ENCODE data around the gene KCTD14. TPM values are rescaled to one million over a fixed set of nuclear protein-coding genes. Genes with fewer than 3 reads are reported as not detected.
"Not testable (repeated sequence)": the region's sequence is repeated elsewhere in the genome, so short reads cannot be mapped to it uniquely, and the experiment has no call there.

Gene KCTD14
- total and polyA plus RNA-seq, 12 donors, result 9.5 to 84.7 (median 27.8) TPM

DNA sequence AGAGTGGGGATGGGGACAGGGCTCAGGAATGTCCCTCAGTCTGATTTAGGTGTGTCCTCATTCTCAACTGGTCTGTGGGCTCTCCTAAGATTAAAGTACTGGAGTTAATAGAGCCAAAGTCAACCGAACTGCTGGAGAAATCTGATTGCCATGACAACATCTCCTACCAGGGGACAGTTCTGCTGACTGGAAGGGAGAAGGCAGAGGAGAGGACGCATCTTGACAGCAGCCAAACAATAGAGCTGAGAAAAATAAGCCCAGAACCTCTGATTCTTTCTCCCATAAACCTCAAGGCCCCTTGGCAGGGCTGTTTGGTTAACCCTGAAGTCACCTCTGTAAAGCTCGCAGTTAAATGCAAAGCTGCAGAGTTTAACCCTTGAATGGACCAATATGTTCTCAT lies 2.8 kb downstream of the KCTD14 start:
- peaks cover 10 to 13% of the 10 kb centered on the region in 2 donors for H3K4me1 ChIP-seq (replicated peaks in 1 of 2)
- no peaks in the 10 kb centered on the region for H3K9me3 ChIP-seq (replicated peaks in 1 of 3)
- WGBS, 4 donors, result 15 to 27% (median 23%) methylated on average over 3 of the region's 3 CpGs
- no peak for TF ChIP-seq POLR2A (IDR thresholded peaks at IDR 0.05)
- TF ChIP-seq, protein P1, sequence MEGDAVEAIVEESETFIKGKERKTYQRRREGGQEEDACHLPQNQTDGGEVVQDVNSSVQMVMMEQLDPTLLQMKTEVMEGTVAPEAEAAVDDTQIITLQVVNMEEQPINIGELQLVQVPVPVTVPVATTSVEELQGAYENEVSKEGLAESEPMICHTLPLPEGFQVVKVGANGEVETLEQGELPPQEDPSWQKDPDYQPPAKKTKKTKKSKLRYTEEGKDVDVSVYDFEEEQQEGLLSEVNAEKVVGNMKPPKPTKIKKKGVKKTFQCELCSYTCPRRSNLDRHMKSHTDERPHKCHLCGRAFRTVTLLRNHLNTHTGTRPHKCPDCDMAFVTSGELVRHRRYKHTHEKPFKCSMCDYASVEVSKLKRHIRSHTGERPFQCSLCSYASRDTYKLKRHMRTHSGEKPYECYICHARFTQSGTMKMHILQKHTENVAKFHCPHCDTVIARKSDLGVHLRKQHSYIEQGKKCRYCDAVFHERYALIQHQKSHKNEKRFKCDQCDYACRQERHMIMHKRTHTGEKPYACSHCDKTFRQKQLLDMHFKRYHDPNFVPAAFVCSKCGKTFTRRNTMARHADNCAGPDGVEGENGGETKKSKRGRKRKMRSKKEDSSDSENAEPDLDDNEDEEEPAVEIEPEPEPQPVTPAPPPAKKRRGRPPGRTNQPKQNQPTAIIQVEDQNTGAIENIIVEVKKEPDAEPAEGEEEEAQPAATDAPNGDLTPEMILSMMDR (IDR thresholded peaks at IDR 0.05), result no peak
- H3K27ac ChIP-seq, result peak overlapping the region in 2 of 5 donors; percentile 28 to 51
- peaks cover 0 to 9% of the 10 kb centered on the region in 2 donors for H3K36me3 ChIP-seq (replicated peaks in 1 of 2)
- no peak for DNase-seq
- H3K4me3 ChIP-seq, result no peak overlapping the region
- intact Hi-C loops (cut with DNase I), result no loop called here
- no peaks in the 10 kb centered on the region for H3K27me3 ChIP-seq

DNA sequence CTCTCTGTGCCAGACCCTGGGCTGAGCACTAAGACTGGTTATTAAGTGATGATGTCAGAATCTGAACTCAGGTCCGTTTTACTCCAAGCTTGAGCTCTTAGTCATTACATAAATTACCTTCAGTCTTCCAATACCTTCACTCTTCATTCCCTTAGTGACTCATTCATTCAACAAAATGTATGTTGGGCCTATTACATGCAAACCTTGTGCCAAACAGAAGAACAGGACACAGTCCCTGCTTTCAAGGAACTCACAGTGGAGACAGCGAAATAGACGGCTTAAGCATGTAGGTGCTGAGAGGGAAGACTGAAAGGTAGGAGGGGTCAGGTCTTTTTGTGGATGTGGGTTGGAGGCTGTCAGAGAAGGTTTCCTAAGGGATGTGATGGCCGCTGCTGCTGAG lies 3.3 kb downstream of the KCTD14 start:
- intact Hi-C loops (cut with DNase I), result no loop called here
- Histone ChIP-seq H3K36me3 (replicated peaks in 1 of 2) (peaks cover 0 to 9% of the 10 kb centered on the region in 2 donors), H3K27ac (peak overlapping the region in 1 of 5 donors; percentile 12), H3K4me3 (no peak overlapping the region), H3K9me3 (replicated peaks in 1 of 3) (no peaks in the 10 kb centered on the region), H3K4me1 (replicated peaks in 1 of 2) (peaks cover 10 to 13% of the 10 kb centered on the region in 2 donors), H3K27me3 (no peaks in the 10 kb centered on the region)
- no peak for DNase-seq
- TF ChIP-seq, protein P1 (IDR thresholded peaks at IDR 0.05), result no peak
- no peak for TF ChIP-seq POLR2A (IDR thresholded peaks at IDR 0.05)
- WGBS, 4 donors, result 44 to 64% (median 57%) methylated on average over 4 of the region's 4 CpGs

DNA sequence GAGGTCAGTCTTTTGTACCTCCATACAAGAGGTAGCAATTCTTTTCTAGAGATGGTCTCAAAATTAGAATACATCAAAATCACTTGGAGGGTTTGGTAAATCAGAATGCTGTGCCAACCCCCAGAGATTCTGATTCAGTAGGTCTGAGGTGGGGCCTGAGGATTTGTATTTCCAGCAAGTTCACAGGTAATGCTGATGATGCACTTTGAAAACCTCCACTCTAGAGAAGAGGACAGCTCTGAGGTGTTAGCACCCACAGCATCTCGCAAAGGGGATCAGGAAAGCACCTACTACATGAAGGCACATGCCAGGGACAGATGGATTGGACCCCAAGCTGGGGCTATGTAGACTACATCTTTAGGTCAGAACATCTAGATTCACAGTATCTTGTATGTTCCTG lies 7.2 kb downstream of the KCTD14 start:
- intact Hi-C loops (cut with DNase I), result no loop called here
- no peaks in the 10 kb centered on the region for H3K9me3 ChIP-seq (replicated peaks in 1 of 3)
- H3K27me3 ChIP-seq, result no peaks in the 10 kb centered on the region
- peaks cover 0 to 9% of the 10 kb centered on the region in 2 donors for H3K36me3 ChIP-seq (replicated peaks in 1 of 2)
- WGBS, 4 donors, result 96 to 100% (median 100%) methylated on average over 1 of the region's 1 CpG
- DNase-seq, result no peak
- no peak for TF ChIP-seq POLR2A (IDR thresholded peaks at IDR 0.05)
- TF ChIP-seq, protein P1 (IDR thresholded peaks at IDR 0.05), result no peak
- H3K27ac ChIP-seq, result no peak overlapping the region
- peaks cover 0 to 4% of the 10 kb centered on the region in 2 donors for H3K4me1 ChIP-seq (replicated peaks in 1 of 2)
- H3K4me3 ChIP-seq, result no peak overlapping the region

DNA sequence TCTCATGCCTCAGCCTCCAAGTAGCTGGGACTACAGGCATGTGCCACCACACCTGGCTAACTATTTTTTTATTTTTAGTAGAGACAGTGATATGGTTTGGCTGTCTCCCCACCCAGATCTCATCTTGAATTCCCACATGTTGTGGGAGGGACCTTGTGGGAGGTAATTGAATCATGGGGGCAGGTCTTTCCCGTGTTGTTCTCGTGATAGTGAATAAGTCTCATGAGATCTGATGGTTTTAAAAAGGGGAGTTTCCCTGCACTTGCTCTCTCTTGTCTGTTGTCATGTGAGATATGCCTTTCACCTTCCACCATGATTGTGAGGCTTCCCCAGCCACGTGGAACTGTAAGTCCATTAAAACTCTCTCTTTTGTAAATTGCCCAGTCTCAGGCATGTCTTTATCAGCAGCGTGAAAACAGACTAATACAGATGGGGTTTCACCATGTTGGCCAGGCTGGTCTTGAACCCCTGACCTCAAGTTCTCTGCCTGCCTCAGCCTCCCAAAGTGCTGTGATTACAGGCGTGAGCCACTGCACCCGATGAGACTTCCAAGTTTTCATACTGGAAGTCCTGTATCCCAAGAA lies 8.0 kb downstream of the KCTD14 start:
- intact Hi-C loops (cut with DNase I); H3K9me3 ChIP-seq (replicated peaks in 1 of 3); H3K4me1 ChIP-seq (replicated peaks in 1 of 2); DNase-seq; H3K27me3 ChIP-seq; H3K4me3 ChIP-seq; H3K36me3 ChIP-seq (replicated peaks in 1 of 2); H3K27ac ChIP-seq: not testable (repeated sequence)
- WGBS, 4 donors, result 81 to 85% (median 84%) methylated on average over 6 of the region's 6 CpGs

DNA sequence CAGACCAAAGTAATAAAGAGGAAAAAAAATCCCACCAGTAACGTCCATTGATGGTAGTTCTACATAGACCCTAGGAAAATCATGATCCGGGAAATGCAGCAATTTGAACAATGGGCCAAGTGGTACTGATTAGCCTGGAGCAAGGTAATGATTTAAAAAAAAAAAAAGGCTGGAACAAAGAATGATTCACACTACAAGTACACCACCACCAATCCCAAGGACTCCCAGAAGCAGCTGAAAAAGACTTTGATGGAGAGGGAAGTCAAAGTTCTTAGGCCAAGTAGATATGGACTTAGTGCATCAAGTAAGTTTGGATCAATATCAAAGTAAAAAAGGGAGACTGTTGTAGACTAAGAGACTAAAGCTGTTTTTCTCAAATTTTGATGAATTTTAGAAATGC lies 11.8 kb downstream of the KCTD14 start:
- Histone ChIP-seq H3K27ac (no peak overlapping the region), H3K4me1 (replicated peaks in 1 of 2) (no peaks in the 10 kb centered on the region), H3K27me3 (no peaks in the 10 kb centered on the region), H3K4me3 (no peak overlapping the region), H3K36me3 (replicated peaks in 1 of 2) (peaks cover 0 to 4% of the 10 kb centered on the region in 2 donors), H3K9me3 (replicated peaks in 1 of 3) (no peaks in the 10 kb centered on the region)
- TF ChIP-seq, protein P1 (IDR thresholded peaks at IDR 0.05), result no peak
- TF ChIP-seq POLR2A (IDR thresholded peaks at IDR 0.05), result no peak
- 34 to 53% (median 38%) methylated on average over 2 of the region's 2 CpGs for WGBS, 4 donors
- DNase-seq, result peak in 1 of 7 donors; percentile 16
- intact Hi-C loops (cut with DNase I), result no loop called here

Measured in adrenal gland (tissue), 12 donors.